ENCODE data around the gene MYH10.

The MYH10 gene

DNA sequence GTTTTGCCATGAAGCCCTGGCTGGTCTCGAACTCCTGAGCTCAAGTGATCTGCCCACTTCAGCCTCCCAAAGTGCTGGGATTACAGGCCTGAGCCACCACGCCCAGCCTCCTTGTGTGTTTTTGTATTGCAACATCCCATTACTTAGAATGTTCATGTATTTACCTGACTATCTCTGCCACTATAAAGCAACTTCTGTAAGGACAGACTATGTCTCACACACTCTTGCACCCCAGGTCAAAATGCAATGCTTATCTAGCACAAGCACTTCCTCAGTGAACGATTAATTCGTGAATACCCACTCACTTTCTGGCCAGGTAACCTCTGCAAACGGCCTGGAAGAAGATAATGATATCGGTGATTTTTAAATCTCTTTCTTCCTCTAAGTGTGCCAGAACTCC, 112.2 kb downstream of the MYH10 start:
- Histone ChIP-seq H3K9me3 (ENCODE audit: control insufficient read depth, insufficient read depth, low read depth, low read length) (no peaks in the 10 kb centered on the region), H3K27ac (ENCODE audit: low read depth, low read length) (no peak overlapping the region), H3K4me3 (ENCODE audit: low read depth, low read length) (no peak overlapping the region), H3K9ac (ENCODE audit: low read length) (no peak overlapping the region), H3K36me3 (ENCODE audit: control insufficient read depth, insufficient read depth, low read length) (peaks cover 93% of the 10 kb centered on the region), H3K4me1 (ENCODE audit: control insufficient read depth, insufficient read depth, low read length) (no peaks in the 10 kb centered on the region), H3K27me3 (ENCODE audit: control insufficient read depth, insufficient read depth, low read length) (no peaks in the 10 kb centered on the region)

DNA sequence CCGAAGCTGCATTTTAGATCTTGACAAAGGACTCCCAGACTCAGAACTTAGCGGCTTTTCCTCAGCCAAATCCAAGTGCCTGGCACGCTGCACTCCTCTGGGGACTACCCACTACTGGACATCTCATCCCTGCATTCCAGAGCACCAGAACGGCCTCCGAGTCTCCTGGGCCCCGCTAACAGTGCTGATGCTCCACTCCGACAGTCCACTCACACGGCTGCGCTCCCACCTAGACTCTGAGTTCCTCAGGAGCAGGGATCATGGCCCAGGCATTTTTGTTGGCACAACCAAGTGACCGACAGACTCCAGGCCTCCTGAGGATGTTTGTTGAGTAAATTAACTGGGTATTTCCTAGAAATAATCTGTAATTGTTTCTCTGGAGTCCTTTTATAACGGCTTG, 115.7 kb downstream of the MYH10 start:
- H3K27ac ChIP-seq (ENCODE audit: low read depth, low read length) = no peak overlapping the region
- peaks cover 91% of the 10 kb centered on the region for H3K36me3 ChIP-seq (ENCODE audit: control insufficient read depth, insufficient read depth, low read length)
- H3K4me1 ChIP-seq (ENCODE audit: control insufficient read depth, insufficient read depth, low read length) = no peaks in the 10 kb centered on the region
- H3K9ac ChIP-seq (ENCODE audit: low read length) = no peak overlapping the region
- H3K9me3 ChIP-seq (ENCODE audit: control insufficient read depth, insufficient read depth, low read depth, low read length) = no peaks in the 10 kb centered on the region
- H3K27me3 ChIP-seq (ENCODE audit: control insufficient read depth, insufficient read depth, low read length) = no peaks in the 10 kb centered on the region
- H3K4me3 ChIP-seq (ENCODE audit: low read depth, low read length) = no peak overlapping the region

DNA sequence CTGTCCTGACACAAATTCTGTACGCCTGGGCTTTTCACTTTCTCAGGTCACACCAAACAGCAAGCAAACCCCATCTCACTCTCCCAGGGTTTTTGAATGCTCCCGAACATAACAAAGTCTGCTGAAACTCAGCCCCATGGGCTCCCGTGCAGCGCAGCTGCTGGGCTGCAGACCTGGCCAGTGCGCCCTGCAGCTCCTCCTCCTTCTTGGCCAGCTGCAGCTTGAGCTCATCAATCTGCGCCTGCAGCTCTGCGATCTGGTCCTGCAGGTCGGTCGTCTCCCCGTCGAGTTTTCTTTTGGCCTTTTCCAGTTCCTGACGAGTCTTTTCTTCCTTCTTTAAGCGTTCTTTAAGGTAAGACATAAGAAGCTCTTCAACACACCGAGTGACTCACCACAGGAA, 124.4 kb downstream of the MYH10 start:
- H3K4me3 ChIP-seq (ENCODE audit: low read depth, low read length) = no peak overlapping the region
- no peaks in the 10 kb centered on the region for H3K4me1 ChIP-seq (ENCODE audit: control insufficient read depth, insufficient read depth, low read length)
- no peak overlapping the region for H3K27ac ChIP-seq (ENCODE audit: low read depth, low read length)
- H3K36me3 ChIP-seq (ENCODE audit: control insufficient read depth, insufficient read depth, low read length) = peaks cover 93% of the 10 kb centered on the region
- no peaks in the 10 kb centered on the region for H3K9me3 ChIP-seq (ENCODE audit: control insufficient read depth, insufficient read depth, low read depth, low read length)
- no peaks in the 10 kb centered on the region for H3K27me3 ChIP-seq (ENCODE audit: control insufficient read depth, insufficient read depth, low read length)
- no peak overlapping the region for H3K9ac ChIP-seq (ENCODE audit: low read length)

DNA sequence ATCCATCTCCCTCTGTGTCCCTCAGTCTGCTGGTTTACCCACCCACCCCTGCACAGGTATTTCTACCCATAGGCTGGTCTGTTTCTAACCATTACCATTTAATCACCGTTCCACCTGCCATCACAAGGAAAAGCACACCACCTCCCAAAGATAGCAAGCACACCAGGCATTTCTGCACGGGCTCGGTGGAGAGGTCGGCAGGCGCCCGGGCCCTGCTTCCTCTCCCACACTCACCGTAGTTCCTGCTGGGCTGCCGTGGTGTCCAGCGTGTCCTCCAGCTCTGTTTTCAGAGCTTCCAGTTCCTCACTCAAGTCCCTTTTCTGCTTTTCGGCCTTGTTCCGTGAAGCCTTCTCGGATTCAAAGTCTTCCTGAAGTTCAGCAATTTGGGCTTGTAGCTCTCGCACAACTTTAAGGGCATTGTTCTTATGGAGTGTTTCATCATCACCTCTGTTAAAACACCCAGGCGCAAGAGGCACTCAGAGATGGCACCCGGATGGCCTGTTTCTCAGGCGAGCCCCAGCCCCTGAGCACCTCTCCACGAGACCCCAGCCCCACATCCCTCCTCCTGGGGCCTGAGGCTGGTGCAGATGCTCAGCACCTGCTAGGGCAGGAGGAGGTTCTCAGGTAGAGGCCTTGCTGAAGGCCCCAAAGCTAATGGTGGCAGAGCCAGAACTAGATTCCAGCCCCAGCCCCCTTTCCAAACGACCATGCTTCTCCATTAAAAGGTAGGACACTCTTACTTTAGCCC, 125.9 kb downstream of the MYH10 start:
- Histone ChIP-seq H3K4me3 (ENCODE audit: low read depth, low read length) (no peak overlapping the region), H3K9me3 (ENCODE audit: control insufficient read depth, insufficient read depth, low read depth, low read length) (no peaks in the 10 kb centered on the region), H3K4me1 (ENCODE audit: control insufficient read depth, insufficient read depth, low read length) (no peaks in the 10 kb centered on the region), H3K27ac (ENCODE audit: low read depth, low read length) (no peak overlapping the region), H3K36me3 (ENCODE audit: control insufficient read depth, insufficient read depth, low read length) (peaks cover 96% of the 10 kb centered on the region), H3K9ac (ENCODE audit: low read length) (no peak overlapping the region), H3K27me3 (ENCODE audit: control insufficient read depth, insufficient read depth, low read length) (no peaks in the 10 kb centered on the region)

DNA sequence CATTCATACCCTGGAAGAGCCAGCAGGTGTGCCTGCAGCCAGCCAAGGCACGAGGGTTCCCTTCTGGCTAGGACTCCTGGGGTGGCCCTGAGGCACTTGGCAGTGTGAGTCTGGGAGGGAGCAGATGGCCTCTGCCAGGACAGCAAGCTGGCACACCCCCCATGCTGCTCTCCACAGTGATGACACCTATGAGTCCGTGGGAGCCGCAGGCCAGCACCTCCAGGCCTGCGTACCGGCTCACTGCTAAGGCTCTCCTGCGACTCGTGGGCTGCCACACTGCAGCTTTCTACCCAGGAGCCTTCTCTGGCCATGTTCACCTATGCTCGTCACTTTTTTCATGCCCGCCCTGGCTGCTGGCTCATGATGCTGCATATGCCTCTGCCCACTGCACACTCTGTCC, 126.7 kb downstream of the MYH10 start:
- peaks cover 96% of the 10 kb centered on the region for H3K36me3 ChIP-seq (ENCODE audit: control insufficient read depth, insufficient read depth, low read length)
- H3K4me3 ChIP-seq (ENCODE audit: low read depth, low read length) = no peak overlapping the region
- H3K9me3 ChIP-seq (ENCODE audit: control insufficient read depth, insufficient read depth, low read depth, low read length) = no peaks in the 10 kb centered on the region
- no peaks in the 10 kb centered on the region for H3K4me1 ChIP-seq (ENCODE audit: control insufficient read depth, insufficient read depth, low read length)
- H3K27ac ChIP-seq (ENCODE audit: low read depth, low read length) = no peak overlapping the region
- H3K27me3 ChIP-seq (ENCODE audit: control insufficient read depth, insufficient read depth, low read length) = no peaks in the 10 kb centered on the region
- no peak overlapping the region for H3K9ac ChIP-seq (ENCODE audit: low read length)

DNA sequence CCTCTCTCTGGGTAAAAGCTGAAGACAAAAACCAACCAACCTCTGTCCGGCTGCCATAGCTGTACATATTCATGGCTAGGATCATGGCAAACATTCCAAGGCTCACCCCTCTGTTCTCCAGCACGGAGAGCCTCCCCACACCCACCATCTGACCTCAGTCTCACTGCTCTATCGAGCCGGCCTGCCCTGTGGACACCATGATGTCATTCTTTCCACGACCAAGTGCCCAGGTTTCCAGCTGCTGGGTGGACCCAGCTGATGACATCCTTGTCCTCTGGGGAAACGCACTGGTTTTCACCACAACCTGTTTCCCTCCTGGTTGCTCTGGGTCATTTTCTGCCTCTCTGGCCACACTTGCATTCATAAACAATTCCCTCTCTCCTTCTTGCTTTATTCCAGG, 127.2 kb downstream of the MYH10 start:
- Histone ChIP-seq H3K36me3 (ENCODE audit: control insufficient read depth, insufficient read depth, low read length) (peaks cover 96% of the 10 kb centered on the region), H3K4me1 (ENCODE audit: control insufficient read depth, insufficient read depth, low read length) (no peaks in the 10 kb centered on the region), H3K27me3 (ENCODE audit: control insufficient read depth, insufficient read depth, low read length) (no peaks in the 10 kb centered on the region), H3K9me3 (ENCODE audit: control insufficient read depth, insufficient read depth, low read depth, low read length) (no peaks in the 10 kb centered on the region), H3K27ac (ENCODE audit: low read depth, low read length) (no peak overlapping the region), H3K9ac (ENCODE audit: low read length) (no peak overlapping the region), H3K4me3 (ENCODE audit: low read depth, low read length) (no peak overlapping the region)

DNA sequence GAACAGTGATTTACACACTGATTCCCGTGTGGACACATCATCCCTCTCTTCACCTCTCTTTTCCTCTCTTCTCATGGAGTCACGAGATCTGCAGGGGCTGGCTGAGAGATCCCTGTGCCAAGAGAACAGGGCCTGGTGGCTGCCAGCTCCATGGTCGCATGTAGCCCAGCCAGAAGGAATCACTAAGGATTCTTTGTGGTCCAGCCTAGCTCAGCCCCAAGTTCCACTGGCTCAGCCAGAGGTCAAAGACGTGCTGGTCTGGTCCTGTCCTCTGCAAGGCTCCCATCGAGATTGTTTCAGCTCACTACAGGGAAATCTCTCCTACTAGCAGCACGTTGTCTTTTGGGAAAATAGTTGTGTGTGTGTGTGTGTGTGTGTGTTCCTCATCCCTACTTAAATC, 128.4 kb downstream of the MYH10 start:
- no peaks in the 10 kb centered on the region for H3K9me3 ChIP-seq (ENCODE audit: control insufficient read depth, insufficient read depth, low read depth, low read length)
- no peak overlapping the region for H3K4me3 ChIP-seq (ENCODE audit: low read depth, low read length)
- peaks cover 95% of the 10 kb centered on the region for H3K36me3 ChIP-seq (ENCODE audit: control insufficient read depth, insufficient read depth, low read length)
- no peaks in the 10 kb centered on the region for H3K27me3 ChIP-seq (ENCODE audit: control insufficient read depth, insufficient read depth, low read length)
- H3K9ac ChIP-seq (ENCODE audit: low read length) = no peak overlapping the region
- no peak overlapping the region for H3K27ac ChIP-seq (ENCODE audit: low read depth, low read length)
- no peaks in the 10 kb centered on the region for H3K4me1 ChIP-seq (ENCODE audit: control insufficient read depth, insufficient read depth, low read length)

DNA sequence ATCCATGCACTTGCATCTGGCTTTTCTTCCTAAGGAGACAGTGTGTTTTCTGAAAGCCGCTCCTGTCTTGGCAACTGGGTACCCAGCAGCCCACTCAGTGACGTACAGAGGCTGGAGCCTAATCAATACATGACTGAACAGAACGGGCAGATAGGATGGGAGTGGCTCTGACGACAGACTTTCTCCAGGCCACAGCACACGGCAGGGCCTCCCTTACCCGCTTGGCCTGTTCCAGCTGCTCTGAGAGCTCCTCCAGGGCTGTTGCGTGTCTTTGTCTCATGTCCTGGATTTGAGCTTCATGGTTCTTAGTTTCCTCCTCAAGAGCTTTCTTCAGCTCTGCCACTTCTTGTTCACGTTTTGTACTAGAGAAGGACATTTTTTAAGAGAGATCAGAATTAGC, 129.9 kb downstream of the MYH10 start:
- Histone ChIP-seq H3K27ac (ENCODE audit: low read depth, low read length) (no peak overlapping the region), H3K36me3 (ENCODE audit: control insufficient read depth, insufficient read depth, low read length) (peaks cover 94% of the 10 kb centered on the region)

DNA sequence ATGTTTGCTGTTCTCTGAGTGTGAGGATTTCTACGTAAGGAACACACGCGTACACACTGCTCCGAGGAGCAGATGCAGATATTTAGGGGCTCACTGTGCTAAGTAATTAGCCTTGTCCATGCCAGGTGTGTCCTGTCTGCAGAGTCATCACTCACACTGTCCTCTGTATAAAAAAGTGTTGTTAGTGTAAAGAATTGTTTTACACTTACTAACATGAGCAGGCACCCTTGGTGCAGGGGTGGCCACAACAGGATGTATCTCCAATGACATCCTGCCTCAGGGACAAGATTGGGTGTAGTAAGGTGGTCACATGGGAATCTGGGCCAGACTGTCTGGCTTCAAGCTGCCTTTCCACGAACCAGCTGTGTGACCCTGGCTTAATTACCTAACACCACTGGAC, 130.9 kb downstream of the MYH10 start:
- no peak overlapping the region for H3K27ac ChIP-seq (ENCODE audit: low read depth, low read length)
- no peak overlapping the region for H3K9ac ChIP-seq (ENCODE audit: low read length)
- H3K9me3 ChIP-seq (ENCODE audit: control insufficient read depth, insufficient read depth, low read depth, low read length) = no peaks in the 10 kb centered on the region
- H3K27me3 ChIP-seq (ENCODE audit: control insufficient read depth, insufficient read depth, low read length) = no peaks in the 10 kb centered on the region
- H3K36me3 ChIP-seq (ENCODE audit: control insufficient read depth, insufficient read depth, low read length) = peaks cover 94% of the 10 kb centered on the region
- no peaks in the 10 kb centered on the region for H3K4me1 ChIP-seq (ENCODE audit: control insufficient read depth, insufficient read depth, low read length)
- H3K4me3 ChIP-seq (ENCODE audit: low read depth, low read length) = no peak overlapping the region

More for the DNA sequence above, 129.9 kb downstream of the MYH10 start:
- Histone ChIP-seq H3K9me3 (ENCODE audit: control insufficient read depth, insufficient read depth, low read depth, low read length) (no peaks in the 10 kb centered on the region), H3K27me3 (ENCODE audit: control insufficient read depth, insufficient read depth, low read length) (no peaks in the 10 kb centered on the region), H3K9ac (ENCODE audit: low read length) (no peak overlapping the region), H3K4me1 (ENCODE audit: control insufficient read depth, insufficient read depth, low read length) (no peaks in the 10 kb centered on the region), H3K4me3 (ENCODE audit: low read depth, low read length) (no peak overlapping the region)

DNA sequence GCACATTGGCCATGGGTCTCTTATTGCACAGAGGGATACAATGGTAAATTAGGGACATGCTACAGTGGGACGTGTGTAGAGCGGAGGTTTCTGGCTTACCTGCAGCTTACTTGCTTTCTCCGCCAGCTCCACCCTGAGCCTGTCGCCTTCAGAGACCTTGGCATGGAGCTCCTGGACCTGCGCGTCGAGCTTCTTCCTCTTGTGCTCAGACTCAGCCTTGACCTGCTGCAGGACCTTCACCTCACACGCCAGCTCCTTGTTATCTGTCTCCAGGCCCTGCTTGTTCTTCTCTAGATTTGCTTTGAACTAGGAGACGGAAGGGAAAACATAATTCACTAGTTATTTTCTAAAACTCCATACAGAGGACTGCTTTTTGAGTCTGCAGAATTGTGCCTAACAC, 131.4 kb downstream of the MYH10 start:
- peaks cover 94% of the 10 kb centered on the region for H3K36me3 ChIP-seq (ENCODE audit: control insufficient read depth, insufficient read depth, low read length)

DNA sequence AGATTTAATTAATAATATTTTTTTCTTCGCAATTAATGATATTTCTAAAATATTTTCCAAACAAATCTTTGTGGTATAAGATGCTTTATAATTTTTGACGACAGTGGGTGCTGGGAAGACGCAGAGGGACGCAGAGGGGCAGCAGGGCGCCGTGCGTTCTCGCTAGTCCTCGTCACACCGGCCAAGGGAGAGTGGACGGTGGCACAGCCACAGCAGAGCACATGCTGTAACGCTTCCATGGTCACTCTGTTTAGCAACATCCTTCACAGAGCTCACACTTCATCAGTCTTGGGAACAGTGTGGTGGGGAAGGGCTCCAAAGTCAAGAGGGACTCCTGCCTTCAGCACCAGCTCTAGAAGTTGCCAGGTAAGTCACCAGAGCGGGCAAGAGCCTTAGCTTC, 134.4 kb downstream of the MYH10 start:
- Histone ChIP-seq H3K9me3 (ENCODE audit: control insufficient read depth, insufficient read depth, low read depth, low read length) (no peaks in the 10 kb centered on the region), H3K27me3 (ENCODE audit: control insufficient read depth, insufficient read depth, low read length) (no peaks in the 10 kb centered on the region), H3K27ac (ENCODE audit: low read depth, low read length) (no peak overlapping the region), H3K9ac (ENCODE audit: low read length) (no peak overlapping the region), H3K4me1 (ENCODE audit: control insufficient read depth, insufficient read depth, low read length) (no peaks in the 10 kb centered on the region), H3K4me3 (ENCODE audit: low read depth, low read length) (no peak overlapping the region), H3K36me3 (ENCODE audit: control insufficient read depth, insufficient read depth, low read length) (peaks cover 97% of the 10 kb centered on the region)

More for the DNA sequence above, 131.4 kb downstream of the MYH10 start:
- H3K27me3 ChIP-seq (ENCODE audit: control insufficient read depth, insufficient read depth, low read length) = no peaks in the 10 kb centered on the region
- no peak overlapping the region for H3K9ac ChIP-seq (ENCODE audit: low read length)
- H3K4me3 ChIP-seq (ENCODE audit: low read depth, low read length) = no peak overlapping the region
- H3K9me3 ChIP-seq (ENCODE audit: control insufficient read depth, insufficient read depth, low read depth, low read length) = no peaks in the 10 kb centered on the region
- H3K4me1 ChIP-seq (ENCODE audit: control insufficient read depth, insufficient read depth, low read length) = no peaks in the 10 kb centered on the region
- no peak overlapping the region for H3K27ac ChIP-seq (ENCODE audit: low read depth, low read length)
